Stimulated activated memory B cell treated with anti-CD40 and anti-IgM and Interleukin-4, amounts not matched to agents 10 μg/mL and 1 μg/mL and 100 μg/mL, for 72 hours (primary cell): ENCODE results near the gene G0S2.
A peak's percentile ranks its signal among the peaks of the same experiment; 100 is the strongest.

Source experiments
- ATAC-seq: fragments of 150-1000 bp; cut with Tn5 transposase; 2 replicates; pipeline ENCODE4 v1.10.0; 2021
- H3K27ac Mint-ChIP-seq: one replicate; pipeline ENCODE4 v1.8.0; 2022; ENCODE audit warnings: mild to moderate bottlenecking, mixed read lengths
- H3K27me3 Mint-ChIP-seq: one replicate; pipeline ENCODE4 v1.8.0; 2022; ENCODE audit warnings: mixed read lengths
- H3K36me3 Mint-ChIP-seq: one replicate; pipeline ENCODE4 v1.8.0; 2022; ENCODE audit warnings: mixed read lengths
- H3K4me1 Mint-ChIP-seq: one replicate; pipeline ENCODE4 v1.8.0; 2022; ENCODE audit warnings: mixed read lengths
- H3K4me3 Mint-ChIP-seq: one replicate; pipeline ENCODE4 v1.8.0; 2022; ENCODE audit warnings: mild to moderate bottlenecking, moderate library complexity, mixed read lengths
- H3K9me3 Mint-ChIP-seq: one replicate; pipeline ENCODE4 v1.8.0; 2022; ENCODE audit warnings: mixed read lengths

G0S2 gene, protein sequence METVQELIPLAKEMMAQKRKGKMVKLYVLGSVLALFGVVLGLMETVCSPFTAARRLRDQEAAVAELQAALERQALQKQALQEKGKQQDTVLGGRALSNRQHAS

DNA sequence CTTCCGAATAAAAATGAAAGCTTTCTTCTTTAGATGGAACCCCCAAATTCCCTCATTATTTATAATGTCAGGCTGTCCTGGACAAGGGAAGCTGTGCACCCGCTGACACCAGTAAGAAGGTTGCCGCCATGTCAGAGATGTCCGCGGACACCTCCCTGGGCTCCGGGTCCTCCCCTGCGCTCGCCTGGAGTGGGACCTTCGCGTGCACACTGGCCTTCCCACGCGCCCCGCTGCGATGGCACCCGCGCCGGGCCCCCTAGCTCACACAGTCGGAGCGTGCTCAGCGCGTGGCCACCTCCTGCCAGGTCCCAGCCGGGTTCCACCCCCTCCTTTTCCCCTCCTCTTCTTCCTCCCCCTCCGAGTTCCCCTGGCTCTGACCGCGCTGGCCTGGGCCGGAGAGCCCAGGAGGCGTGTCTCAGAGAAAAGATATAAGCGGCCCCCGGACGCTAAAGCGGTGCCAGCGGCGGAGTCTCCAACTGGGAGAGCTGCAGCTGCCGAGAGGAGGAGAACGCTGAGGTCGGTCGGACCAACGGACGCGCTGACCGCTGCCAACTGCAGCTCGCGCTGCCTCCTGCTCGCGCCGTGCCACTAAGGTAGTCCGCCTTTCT, at the start of gene G0S2:
Gene G0S2, plus strand, starts transcription at position 456 of the 608 bp plus-strand sequence. CDS start 273 bp downstream, outside the sequence.
- Mint-ChIP-seq H3K4me3 (peak within 1 kb of the TSS; percentile 72), H3K27ac (peak within 1 kb of the TSS; percentile 51), H3K9me3 (peaks cover 4% of the 10 kb centered on the region), H3K36me3 (no peaks in the 10 kb centered on the region), H3K27me3 (peaks cover 50% of the 10 kb centered on the region), H3K4me1 (peaks cover 40% of the 10 kb centered on the region)
- ATAC-seq: peak; percentile 17

DNA sequence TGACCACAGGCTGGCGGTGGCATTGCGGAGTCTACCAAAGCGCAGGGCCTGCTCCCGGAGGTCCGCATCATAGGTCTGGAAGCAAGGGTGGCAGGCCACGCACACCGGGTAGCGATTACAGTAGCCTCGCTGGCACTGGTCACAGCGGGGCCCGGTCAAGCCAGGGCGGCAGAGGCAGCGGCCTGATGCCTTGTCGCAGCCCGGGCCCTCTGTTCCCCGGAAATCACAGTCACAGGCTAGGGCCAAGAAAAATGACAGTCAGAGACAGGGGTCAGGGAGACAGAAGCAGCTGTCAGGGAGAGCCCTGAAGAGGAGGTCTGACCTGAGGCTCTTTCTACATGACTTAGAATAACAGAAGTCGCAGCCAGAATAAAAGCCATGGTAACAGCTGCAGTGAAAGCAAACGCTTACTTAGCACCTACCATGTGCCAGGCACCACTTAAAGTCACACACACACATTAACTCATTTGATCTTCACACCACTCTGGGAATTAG, 49.4 kb upstream of the G0S2 start:
- H3K27me3 Mint-ChIP-seq: peaks cover 37% of the 10 kb centered on the region
- no peaks in the 10 kb centered on the region for H3K9me3 Mint-ChIP-seq
- H3K4me3 Mint-ChIP-seq: no peak overlapping the region
- no peak overlapping the region for H3K27ac Mint-ChIP-seq
- H3K36me3 Mint-ChIP-seq: no peaks in the 10 kb centered on the region
- H3K4me1 Mint-ChIP-seq: peaks cover 13% of the 10 kb centered on the region
- no peak for ATAC-seq

DNA sequence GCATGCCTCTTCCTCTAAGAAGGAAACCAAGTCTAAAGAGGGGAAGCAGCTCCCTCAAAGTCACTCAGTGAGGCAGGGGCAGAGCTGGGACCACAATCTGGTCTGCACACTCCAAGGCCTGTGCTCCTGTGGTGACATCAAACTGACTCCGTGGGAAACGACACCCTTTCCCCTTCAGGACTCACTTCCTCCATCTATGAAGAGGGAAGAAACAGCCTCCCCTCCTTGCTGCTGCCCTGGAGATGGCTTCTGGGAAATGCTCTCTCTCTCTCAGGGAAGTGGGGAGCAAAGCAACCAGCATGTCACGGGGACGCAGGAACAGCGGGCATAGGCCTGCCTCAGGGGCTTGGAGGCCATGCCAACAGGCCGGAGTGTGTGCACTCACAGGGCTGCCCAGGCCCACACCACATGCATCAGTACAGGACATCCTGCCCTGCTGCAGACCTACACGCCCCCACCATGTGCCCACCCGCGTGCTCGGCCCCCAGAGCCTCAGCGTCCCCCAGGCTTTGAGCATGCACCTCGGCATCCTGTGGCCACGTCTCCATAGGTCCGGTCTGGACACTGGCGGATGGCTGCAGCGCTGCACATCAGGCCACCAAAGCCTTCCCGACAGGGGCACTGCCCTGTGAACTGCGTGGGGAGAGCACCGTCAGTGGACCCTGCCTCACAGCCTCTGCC, 48.7 kb upstream of the G0S2 start:
- H3K9me3 Mint-ChIP-seq: no peaks in the 10 kb centered on the region
- peaks cover 35% of the 10 kb centered on the region for H3K27me3 Mint-ChIP-seq
- H3K27ac Mint-ChIP-seq: no peak overlapping the region
- no peak overlapping the region for H3K4me3 Mint-ChIP-seq
- H3K36me3 Mint-ChIP-seq: no peaks in the 10 kb centered on the region
- peaks cover 15% of the 10 kb centered on the region for H3K4me1 Mint-ChIP-seq
- ATAC-seq: no peak

DNA sequence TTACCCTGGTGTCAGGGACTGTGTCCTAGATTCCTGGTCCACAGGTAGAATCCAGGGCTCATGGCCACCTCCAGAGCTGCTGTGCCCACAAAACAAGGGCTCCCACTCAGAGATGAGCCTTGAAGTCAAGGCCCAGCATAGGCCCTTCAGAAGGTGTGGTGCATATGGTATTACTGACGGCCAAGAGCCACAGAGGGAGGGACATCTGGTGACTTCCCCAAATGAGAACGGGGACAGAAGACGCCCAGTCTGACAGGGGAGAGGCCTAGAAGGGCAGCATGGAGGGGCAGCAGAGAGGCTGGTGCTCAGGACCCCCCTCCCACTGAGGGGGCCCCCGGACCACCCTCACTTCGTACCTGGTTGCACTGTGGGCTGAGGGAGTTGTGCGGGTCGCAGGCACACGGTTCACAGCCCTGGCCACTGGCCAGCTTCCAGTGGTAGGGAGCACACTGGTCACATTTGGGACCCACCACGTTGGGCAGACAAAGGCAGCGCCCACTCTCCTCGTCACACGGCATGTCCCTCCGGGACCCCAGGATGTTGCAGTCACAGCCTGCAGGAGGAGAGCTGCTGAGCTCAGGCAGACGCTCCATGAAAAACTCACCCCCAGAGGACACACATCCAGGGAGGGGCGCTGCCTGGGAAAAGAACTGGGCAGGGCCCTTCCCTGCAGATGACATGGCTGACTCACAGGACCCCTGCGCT, 48.0 kb upstream of the G0S2 start:
- no peak for ATAC-seq
- Mint-ChIP-seq H3K9me3 (no peaks in the 10 kb centered on the region), H3K27me3 (peaks cover 28% of the 10 kb centered on the region), H3K4me1 (peaks cover 22% of the 10 kb centered on the region), H3K27ac (no peak overlapping the region), H3K4me3 (no peak overlapping the region), H3K36me3 (no peaks in the 10 kb centered on the region)

DNA sequence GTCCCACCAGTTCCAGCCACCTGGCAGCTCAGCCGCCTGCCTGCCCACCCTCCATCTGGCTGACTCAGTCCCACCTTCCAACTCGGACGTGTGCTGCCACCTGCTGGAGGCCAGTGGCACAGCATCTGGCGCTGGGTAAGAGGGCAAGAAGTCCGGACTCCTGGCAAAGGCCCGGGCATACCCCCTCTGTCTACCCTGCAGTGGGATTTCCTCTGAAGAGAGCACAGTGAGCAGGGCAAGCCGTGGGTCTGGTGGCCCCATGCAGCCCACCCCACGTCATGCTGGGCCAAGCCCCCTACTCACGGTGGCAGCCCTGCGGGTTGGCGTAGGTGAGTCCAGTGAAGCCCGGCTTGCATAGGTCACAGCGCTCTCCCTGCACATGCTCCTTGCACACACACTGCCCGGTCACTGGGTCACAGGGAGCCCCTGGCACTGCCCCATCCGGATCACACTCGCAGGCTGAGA, 47.4 kb upstream of the G0S2 start:
- Mint-ChIP-seq H3K36me3 (no peaks in the 10 kb centered on the region), H3K27ac (no peak overlapping the region), H3K27me3 (peaks cover 28% of the 10 kb centered on the region), H3K4me1 (peaks cover 22% of the 10 kb centered on the region), H3K4me3 (no peak overlapping the region), H3K9me3 (no peaks in the 10 kb centered on the region)
- ATAC-seq: peak; percentile 73

DNA sequence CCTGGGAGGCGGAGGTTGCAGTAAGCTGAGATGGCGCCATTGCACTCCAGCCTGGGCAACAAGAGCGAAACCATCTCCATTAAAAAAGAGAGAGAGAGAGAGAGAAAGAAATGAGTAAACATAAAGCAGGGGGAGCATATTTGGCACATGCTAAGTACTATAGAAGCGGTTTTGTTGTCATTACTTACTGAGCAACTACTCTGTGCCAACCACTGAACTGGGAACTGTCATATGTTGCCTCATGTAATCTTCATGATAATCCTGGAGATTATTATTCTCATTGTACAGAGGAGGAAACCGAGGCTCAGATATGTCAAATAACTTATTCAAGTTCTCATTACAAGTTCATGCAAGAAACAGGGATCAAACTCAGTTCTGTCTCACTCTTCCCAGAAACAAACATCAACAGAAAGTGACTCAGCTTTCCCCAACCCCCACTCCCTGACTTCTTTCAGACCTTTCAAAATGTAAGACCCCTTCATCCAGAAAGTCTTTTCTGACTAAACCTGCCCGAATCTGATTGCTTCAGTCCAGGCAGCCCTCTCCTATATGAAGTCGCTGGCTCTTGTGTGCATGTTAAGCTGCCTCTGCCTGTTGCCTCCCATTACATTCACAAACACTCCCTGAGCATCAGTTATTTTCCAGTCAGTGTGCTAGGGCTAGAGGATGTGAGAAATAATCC, 46.5 kb upstream of the G0S2 start:
- H3K4me3 Mint-ChIP-seq: no peak overlapping the region
- peaks cover 31% of the 10 kb centered on the region for H3K4me1 Mint-ChIP-seq
- no peaks in the 10 kb centered on the region for H3K9me3 Mint-ChIP-seq
- no peak overlapping the region for H3K27ac Mint-ChIP-seq
- no peaks in the 10 kb centered on the region for H3K36me3 Mint-ChIP-seq
- peaks cover 28% of the 10 kb centered on the region for H3K27me3 Mint-ChIP-seq
- ATAC-seq: no peak

DNA sequence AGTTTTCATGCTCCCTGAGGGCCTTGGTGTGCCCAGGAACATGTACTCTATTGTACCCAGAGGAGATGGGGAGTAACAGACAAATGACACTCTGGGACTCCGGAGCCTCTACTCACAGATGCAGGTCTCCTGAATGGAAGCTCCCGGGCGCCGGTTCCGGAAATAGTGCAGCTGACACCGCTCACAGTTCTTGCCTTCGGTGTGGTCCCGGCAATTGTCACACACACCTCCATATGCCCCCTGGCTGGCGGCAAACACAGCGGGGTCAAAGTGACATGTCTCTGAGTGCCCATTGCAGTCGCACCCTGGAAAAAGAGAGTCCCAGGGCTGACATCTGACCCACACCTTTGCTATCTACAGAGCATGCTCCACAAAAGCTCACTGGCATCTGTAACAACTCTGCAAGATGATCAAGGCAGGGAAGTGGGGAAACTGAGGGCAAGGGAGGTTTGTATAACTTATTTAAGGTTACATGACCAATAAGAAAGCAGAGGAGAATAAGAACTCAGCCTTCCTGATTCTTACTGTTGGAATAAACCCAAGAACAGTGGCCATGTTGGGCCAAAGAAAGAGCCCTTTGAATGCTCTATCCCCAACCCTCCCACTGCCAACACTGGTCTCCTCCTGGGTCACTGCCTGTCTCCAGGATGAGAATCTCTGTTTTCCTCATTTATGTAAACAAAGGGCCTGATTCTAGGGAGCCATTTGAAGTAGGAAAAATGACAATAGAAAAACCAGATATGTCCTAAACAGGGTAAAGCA, 45.4 kb upstream of the G0S2 start:
- no peak overlapping the region for H3K27ac Mint-ChIP-seq
- peaks cover 28% of the 10 kb centered on the region for H3K27me3 Mint-ChIP-seq
- H3K4me3 Mint-ChIP-seq: no peak overlapping the region
- no peak for ATAC-seq
- H3K36me3 Mint-ChIP-seq: no peaks in the 10 kb centered on the region
- H3K4me1 Mint-ChIP-seq: peaks cover 27% of the 10 kb centered on the region
- H3K9me3 Mint-ChIP-seq: no peaks in the 10 kb centered on the region

DNA sequence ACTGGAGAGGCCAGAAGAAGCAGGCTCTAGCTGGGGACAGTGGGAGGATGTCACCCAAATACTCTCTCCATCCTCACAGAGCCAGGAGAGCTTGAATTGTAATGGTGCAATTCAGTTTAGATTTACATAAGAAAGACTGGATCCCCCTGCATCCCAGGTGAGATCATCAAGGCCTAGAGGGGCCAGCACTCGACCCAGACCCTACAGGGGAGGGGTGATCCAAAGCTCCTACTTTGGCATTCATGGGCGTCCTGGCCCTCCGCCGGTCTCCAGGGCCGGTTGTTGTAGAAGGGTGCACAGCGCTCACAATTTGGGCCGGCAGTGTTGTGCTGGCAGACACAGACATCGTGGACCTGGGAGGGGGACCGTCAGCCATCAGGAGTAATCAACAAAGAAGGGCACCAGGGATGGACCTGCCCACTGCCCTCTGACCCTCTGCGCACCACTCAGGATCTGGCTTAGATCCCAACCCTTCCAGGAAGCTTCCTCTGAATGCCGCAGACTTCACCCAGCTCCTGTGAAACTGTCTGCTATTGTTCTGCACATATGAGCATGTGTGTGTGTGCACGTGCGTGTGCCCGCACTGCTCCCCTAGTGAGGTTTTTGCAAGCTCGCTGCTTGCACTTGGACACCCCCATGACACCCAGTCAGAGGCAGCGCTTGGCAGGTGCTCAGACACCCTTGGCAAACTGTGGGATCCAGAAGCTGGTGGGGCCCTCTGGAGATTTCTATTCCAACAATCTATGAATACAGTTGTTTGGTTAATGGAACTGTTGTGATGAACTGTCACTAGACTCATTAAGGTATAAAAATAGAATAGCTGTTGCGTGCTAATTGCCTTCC, 44.6 kb upstream of the G0S2 start:
- no peaks in the 10 kb centered on the region for H3K36me3 Mint-ChIP-seq
- H3K27me3 Mint-ChIP-seq: peaks cover 28% of the 10 kb centered on the region
- no peak overlapping the region for H3K4me3 Mint-ChIP-seq
- no peak for ATAC-seq
- no peak overlapping the region for H3K27ac Mint-ChIP-seq
- peaks cover 26% of the 10 kb centered on the region for H3K4me1 Mint-ChIP-seq
- H3K9me3 Mint-ChIP-seq: no peaks in the 10 kb centered on the region

DNA sequence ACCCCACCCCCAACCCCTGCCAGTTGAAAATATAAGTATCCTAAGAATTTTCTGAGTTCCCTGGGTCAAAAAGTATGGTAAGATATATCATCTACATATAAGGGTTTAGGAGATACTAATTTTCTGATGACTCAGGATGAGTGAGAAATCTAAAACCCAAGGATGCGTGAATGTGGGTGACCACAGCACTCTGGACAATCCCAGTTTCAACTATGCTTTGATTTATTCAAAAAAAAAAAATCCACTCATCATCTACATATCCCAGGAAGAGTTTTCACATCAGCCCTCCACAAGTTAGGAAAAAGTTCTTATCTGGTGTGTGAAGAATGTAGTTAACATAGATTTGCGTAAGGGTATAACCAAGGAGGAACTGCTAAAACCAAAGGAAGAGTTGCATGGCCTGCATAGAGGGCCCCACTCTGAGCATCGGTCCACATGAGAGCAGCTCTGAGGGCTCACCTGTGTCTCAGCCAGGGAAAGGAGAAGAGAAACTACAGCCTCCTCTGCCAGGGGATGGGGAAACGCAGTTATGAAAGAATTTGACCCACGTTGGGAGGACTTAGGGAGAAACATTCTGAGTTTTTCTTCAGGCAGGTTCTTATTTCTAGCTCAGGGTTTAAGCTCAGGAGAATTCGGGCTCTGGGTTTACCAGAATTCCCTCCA, 41.7 kb upstream of the G0S2 start:
- peaks cover 20% of the 10 kb centered on the region for H3K4me1 Mint-ChIP-seq
- peaks cover 28% of the 10 kb centered on the region for H3K27me3 Mint-ChIP-seq
- ATAC-seq: peak; percentile 74
- H3K36me3 Mint-ChIP-seq: no peaks in the 10 kb centered on the region
- no peak overlapping the region for H3K27ac Mint-ChIP-seq
- H3K9me3 Mint-ChIP-seq: no peaks in the 10 kb centered on the region
- H3K4me3 Mint-ChIP-seq: no peak overlapping the region

DNA sequence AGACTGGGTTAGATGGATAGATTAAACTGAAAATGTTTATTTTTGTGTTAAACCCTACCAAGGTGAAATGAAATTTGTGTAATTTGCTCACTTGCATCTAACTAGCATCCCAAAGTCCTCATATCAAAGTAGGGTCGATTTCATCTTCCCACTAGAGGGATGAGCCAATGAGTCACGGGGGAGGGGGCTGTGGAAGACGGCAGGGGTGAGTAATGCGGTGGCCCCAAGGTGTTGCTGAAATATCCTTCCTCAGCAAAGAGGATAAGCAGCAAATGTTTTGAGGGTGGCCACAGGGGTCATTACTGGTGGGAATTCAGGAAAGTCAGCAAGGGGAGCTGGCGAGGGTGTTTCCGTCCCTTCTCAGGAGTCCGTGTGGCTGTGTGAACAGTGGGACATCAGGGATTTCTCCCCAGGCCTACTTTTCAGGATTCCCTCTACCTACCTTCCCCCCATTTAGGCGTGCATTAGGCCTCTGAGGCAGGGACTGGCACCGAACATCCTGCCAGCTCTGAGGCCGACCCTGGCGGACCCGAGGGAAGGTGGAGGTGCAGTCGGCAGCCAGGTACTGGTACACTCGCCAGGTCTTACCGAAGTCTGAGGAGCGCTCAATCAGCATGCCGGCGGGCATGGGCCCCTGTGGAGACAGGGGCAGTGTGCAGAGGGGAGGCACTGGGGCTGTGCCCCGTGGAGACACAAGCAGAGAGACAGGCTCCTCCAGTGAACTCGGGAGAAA, 41.0 kb upstream of the G0S2 start:
- Mint-ChIP-seq H3K4me3 (no peak overlapping the region), H3K27me3 (peaks cover 28% of the 10 kb centered on the region), H3K4me1 (peaks cover 20% of the 10 kb centered on the region), H3K36me3 (no peaks in the 10 kb centered on the region), H3K27ac (no peak overlapping the region), H3K9me3 (no peaks in the 10 kb centered on the region)
- ATAC-seq: no peak

DNA sequence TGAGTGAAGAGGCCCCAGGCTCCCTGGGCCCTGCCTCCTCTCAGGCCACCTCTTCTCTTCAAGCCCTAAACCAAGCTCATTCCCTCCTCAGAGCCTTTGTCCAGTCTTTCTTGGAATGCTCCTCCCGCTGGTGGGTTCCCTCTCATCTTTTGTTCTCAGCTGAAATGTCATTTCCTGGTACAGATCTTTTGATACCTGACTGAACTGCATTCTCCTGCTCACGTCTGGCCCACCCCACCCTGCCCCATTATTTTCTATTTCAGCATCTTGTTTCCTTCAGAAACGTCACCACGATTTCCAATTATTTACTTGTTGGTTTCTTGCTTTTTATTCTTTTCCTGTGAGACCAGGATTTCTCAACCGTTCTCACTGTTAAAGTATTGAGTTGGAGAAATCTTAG, 39.4 kb upstream of the G0S2 start:
- ATAC-seq: no peak
- Mint-ChIP-seq H3K4me1 (peaks cover 20% of the 10 kb centered on the region), H3K9me3 (no peaks in the 10 kb centered on the region), H3K27ac (no peak overlapping the region), H3K27me3 (peaks cover 25% of the 10 kb centered on the region), H3K4me3 (no peak overlapping the region), H3K36me3 (no peaks in the 10 kb centered on the region)

DNA sequence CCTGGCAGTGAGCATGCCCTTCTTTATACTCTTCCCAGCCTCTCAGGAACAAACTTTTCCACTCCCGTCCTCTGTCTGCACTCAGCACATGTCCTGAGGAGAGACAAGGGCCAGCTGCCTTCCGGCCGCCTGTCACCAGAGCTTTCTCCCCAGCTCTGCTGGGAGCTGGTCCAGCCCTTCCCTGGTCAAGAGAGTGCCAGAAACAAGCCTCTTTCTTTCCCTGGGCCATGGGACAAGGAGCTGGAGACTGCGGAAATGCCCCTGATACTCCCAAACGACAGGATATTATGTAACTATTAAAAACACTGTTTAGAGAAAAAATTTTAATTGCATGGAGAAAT, 33.4 kb upstream of the G0S2 start:
- H3K4me1 Mint-ChIP-seq: peaks cover 5% of the 10 kb centered on the region
- peaks cover 25% of the 10 kb centered on the region for H3K27me3 Mint-ChIP-seq
- H3K9me3 Mint-ChIP-seq: no peaks in the 10 kb centered on the region
- no peaks in the 10 kb centered on the region for H3K36me3 Mint-ChIP-seq
- H3K4me3 Mint-ChIP-seq: no peak overlapping the region
- no peak for ATAC-seq
- no peak overlapping the region for H3K27ac Mint-ChIP-seq

DNA sequence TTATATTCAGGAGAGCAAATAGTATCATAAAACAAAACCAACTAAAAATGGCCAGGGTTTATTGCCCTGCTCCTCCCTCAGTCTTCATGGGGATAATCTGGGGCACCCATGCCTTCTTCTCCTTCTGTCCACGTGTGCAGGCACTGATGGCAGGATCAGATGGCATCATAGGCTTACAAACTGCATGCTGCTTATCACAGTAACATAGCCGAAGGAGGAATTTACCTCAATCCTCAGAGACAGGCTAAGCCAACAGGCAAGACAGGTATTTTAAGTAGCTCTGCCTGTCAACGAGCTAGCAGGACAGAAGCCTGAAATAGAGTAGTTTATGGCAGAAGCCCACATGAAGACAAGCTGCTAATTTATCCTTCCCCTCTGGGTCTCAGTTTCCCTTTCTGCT, 32.4 kb upstream of the G0S2 start:
- Mint-ChIP-seq H3K9me3 (no peaks in the 10 kb centered on the region), H3K27ac (no peak overlapping the region), H3K4me3 (no peak overlapping the region), H3K36me3 (no peaks in the 10 kb centered on the region), H3K4me1 (peaks cover 5% of the 10 kb centered on the region), H3K27me3 (peaks cover 22% of the 10 kb centered on the region)
- no peak for ATAC-seq
